Measurements from ENCODE around the gene SLCO4A1. TPM values are rescaled to one million over a fixed set of nuclear protein-coding genes. Genes with fewer than 3 reads are reported as not detected.

SLCO4A1 gene
- 6.3 TPM for total RNA-seq

GRCh38 chr20:62642051-62642665 lies at the start of gene SLCO4A1:
Gene SLCO4A1, plus strand, starts transcription at chr20:62642503. Its CDS starts 13,952 bp downstream, at chr20:62656455.
- DNase-seq = no peak

GRCh38 chr20:62592506-62593177 lies 49.7 kb upstream of the SLCO4A1 start:
- DNase-seq = no peak

- DNase-seq = no peak
Measured at GRCh38 chr20:62593616-62594015, 48.7 kb upstream of the SLCO4A1 start.

GRCh38 chr20:62595069-62595468 lies 47.2 kb upstream of the SLCO4A1 start:
- DNase-seq = no peak

DNA sequence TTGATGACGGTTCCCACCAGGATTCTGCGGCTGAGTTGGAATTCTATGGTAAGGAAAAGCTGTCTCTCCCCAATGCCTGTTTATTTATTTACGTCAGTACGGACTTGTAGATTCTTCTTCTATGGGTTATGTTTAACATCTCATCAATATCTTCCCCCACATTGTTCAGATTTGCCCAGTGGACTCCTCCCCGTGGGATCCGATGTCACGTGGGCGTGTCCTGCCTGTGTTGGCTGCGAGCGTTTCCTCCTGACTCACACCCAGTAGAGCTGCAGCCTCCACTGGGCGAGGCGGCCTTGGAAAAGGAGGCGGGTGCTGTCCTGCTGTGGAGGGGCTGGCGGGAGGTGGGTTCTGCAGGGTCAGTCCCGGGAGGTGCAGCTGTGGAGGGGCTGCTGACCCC lies 46.8 kb upstream of the SLCO4A1 start:
- DNase-seq = no peak

DNA sequence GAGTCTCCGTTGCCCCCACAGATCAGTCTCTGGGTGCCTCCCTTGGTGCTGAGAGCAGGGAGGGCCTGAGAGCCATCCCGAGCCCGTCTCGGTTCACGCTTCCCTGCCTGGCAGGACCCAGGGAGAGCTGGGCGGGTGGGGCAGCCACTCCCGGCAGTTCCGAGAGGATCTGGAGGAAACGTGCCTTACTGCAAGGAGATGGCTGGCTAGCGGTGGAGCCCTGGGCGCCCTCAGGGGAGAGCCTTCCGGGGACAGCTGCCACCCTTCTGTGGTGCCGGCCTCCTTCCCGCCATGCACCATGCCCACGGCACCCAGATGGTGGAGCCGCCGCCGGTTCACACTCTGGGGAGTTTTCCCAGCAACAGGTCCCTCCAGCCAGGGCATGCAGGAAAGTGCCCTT lies 45.8 kb upstream of the SLCO4A1 start:
- DNase-seq = no peak

- no peak for DNase-seq
Measured at GRCh38 chr20:62596921-62597320, 45.4 kb upstream of the SLCO4A1 start.

DNA sequence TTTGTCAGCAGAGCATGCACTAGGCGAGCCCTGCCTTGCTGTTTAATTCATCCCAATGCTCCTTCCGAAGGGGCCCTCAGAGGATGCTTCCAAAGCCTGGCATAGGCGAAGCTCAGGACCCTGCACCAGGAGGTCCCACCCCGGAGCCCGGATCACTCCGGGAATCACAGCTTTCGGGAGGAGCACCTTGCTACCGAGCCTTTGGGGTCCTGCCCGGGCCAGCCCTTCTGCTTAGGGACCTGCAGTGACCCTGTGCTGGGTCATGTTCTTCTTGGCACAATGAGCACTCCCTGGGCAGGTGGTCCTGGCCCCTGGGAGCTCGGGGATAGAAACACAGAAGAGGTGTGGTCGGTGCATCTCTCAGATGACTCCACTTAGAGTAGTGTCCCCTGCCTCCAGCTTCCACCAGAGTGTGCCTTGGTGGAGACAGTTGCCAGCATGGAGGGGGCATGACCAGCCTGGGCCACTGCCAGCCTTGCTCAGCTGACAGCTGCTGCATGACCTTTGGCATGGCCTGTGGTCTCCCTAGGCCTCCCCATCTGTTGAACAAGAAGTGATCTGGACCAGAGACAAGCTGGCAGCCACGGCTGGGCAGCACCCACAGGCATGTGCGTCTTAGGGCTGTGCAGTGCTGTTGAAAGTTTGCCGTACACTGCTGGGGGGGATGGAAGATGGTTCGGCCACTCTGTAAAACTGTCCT lies 44.7 kb upstream of the SLCO4A1 start:
- DNase-seq = no peak

GRCh38 chr20:62598761-62599194 lies 43.5 kb upstream of the SLCO4A1 start:
- no peak for DNase-seq

- DNase-seq = no peak
Measured at GRCh38 chr20:62599216-62600110, 42.8 kb upstream of the SLCO4A1 start.

DNA sequence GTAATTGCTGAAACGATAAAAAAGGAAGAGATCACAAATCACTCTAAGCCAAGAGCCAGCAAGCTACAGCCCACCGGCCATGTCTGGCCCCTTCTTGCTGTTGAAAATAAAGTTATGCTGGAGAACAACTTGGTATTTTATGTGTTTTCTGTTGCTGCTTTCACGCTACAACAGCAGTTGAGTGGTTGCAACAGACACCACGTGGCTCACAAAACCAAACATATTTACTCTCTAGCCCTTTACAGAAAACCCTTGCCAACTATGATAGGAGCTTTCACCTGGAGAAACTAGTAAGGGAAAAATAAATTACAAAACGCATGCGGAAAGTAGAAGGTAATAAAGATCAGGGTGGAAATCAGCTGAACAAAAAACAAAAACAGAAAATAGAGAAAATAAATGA lies 41.1 kb upstream of the SLCO4A1 start:
- no peak for DNase-seq

DNA sequence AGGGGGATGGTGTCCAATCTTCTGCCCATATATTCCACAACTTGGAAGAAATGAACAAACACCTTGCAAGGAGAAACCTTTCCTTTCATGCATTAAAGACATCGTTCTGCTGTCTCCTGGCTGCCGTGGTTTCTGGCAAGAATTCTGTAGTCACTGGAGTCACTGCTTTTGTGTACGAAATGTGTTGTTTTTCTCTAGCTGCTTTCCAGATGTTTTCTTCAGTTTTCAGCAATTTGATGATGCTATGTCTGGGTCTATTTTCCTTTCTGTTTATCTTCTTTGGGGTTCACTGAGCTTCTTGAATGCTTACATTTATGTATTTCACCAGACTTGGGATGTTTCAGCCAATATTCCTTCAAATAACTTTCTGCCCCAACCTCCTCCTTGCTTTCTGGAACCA lies 40.6 kb upstream of the SLCO4A1 start:
- DNase-seq = peak; percentile 38

DNA sequence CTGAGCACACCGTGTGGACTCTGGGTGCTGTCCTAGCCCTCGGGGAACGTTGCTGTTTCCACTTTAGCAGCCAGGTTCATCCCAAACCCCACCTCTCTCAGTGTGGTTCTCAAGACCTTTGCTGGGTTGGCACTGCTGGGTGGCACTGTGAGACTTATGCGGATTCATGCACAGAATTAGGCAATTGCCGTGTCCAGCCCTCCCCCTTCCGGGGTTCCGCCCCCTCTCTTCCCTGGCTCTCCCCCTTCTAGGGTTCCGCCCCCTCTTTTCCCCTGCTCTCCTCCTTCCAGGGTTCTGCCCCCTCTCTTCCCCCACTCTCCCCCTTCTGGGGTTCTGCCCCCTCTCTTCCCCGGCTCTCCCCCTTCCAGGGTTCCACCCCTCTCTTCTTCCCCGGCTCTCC lies 39.8 kb upstream of the SLCO4A1 start:
- DNase-seq = no peak

DNA sequence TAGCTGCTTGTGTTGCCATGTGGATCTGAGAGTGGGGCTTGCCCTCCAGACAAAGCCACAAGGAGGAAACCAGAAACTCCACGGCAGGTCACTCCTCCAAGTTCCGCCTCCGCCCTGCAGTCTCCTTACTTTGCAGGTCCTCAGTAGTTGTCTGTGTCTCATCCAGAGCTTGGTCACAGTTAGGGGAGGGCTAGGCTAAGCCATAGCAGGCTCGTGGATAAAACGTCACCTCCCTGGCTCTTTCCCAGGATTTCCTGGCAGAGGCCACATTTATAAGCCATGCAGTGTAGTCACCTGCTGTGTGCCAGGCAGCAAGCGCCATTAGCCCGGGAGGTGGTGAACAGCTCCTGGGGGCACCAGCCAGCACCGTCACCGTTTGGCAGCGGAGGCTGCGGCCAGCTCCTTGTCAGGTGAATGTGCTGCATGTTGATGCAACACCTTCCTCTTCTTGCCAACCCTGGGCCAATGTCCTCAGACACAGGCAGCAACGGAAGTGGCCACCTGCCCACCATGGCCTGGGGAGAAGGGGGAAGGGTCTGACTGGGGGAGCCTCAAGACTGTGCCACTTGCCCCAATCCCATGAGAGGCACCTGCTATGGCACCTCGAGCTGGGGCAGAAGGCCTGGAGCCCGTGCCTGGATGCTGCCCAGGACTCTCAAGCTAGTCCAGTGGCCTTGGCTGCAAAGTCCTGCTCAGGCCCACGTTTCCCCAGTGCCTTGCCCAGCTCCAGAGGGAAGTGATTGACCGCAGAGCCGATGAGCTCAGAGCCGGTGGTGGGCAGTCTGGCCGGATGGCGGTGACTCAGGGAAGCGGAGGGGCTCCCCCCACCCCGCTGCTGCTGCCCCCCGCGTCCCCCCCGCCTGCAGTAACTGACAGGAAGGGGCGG lies 39.0 kb upstream of the SLCO4A1 start:
- peak; percentile 2 for DNase-seq

- DNase-seq = no peak
Measured at GRCh38 chr20:62603907-62604785, 38.2 kb upstream of the SLCO4A1 start.

GRCh38 chr20:62604796-62605195 lies 37.5 kb upstream of the SLCO4A1 start:
- DNase-seq = no peak

- no peak for DNase-seq
Measured at GRCh38 chr20:62605236-62605943, 36.9 kb upstream of the SLCO4A1 start.

GRCh38 chr20:62606016-62606415 lies 36.3 kb upstream of the SLCO4A1 start:
- no peak for DNase-seq

DNA sequence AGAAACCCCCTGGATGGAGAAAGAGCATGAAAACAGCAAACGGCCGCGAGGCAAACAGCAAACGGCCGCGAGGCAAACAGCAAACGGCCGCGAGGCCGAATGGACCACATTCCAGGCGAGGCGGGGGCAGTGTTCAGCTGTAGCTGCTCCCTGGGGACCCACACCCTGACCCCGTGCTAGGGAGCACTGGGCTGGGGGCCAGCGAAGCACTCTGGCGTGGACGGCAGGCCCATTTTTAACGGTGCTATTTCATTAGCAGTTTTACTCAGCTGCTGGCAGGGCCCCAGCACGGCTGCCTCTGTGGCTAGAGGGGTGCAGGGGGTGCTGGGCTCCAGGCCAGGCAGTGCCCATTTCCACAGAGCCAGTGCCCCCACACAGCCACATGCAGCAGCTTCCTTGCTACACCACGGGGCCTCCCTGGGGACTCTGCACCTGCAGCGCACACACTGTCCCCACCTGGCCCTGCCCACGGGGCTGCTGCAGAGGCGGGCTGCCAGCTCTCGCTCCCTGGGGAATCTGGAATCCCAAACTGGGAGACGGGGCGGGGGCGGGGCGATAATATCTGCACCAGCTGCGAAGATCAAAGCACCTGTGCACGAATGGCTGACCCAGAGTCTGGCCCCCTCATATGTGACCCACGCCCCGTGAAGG lies 35.6 kb upstream of the SLCO4A1 start:
- DNase-seq = peak; percentile 9
